Measurements from ENCODE around the gene DNAL4.

DNAL4 gene

GRCh38 chr22:38750638-38751037 lies 43.3 kb downstream of the DNAL4 start:
- Histone ChIP-seq H3K4me3 (no peak overlapping the region), H3K27ac (peak overlapping the region in 1 of 2 donors; percentile 26)
- no peak for DNase-seq (ENCODE audit: low spot score)
- TF ChIP-seq CTCF (IDR thresholded peaks at IDR 0.05) = no peak

GRCh38 chr22:38750104-38750503 lies 43.8 kb downstream of the DNAL4 start:
- Histone ChIP-seq H3K27ac (peak overlapping the region in 1 of 2 donors; percentile 26), H3K4me3 (no peak overlapping the region)
- no peak for TF ChIP-seq CTCF (IDR thresholded peaks at IDR 0.05)
- DNase-seq (ENCODE audit: low spot score) = no peak

GRCh38 chr22:38748487-38749136 lies 45.3 kb downstream of the DNAL4 start:
- no peak for TF ChIP-seq CTCF (IDR thresholded peaks at IDR 0.05)
- no peak for DNase-seq (ENCODE audit: low spot score)
- no peak overlapping the region for H3K27ac ChIP-seq
- H3K4me3 ChIP-seq = no peak overlapping the region

- no peak overlapping the region for H3K4me3 ChIP-seq
- no peak overlapping the region for H3K27ac ChIP-seq
- no peak for DNase-seq (ENCODE audit: low spot score)
- TF ChIP-seq CTCF (IDR thresholded peaks at IDR 0.05) = no peak
Measured at GRCh38 chr22:38745676-38746460, 48.1 kb downstream of the DNAL4 start.

- no peak for DNase-seq (ENCODE audit: low spot score)
- no peak for TF ChIP-seq CTCF (IDR thresholded peaks at IDR 0.05)
- Histone ChIP-seq H3K4me3 (no peak overlapping the region), H3K27ac (no peak overlapping the region)
Measured at GRCh38 chr22:38744981-38745380, 49.0 kb downstream of the DNAL4 start.

- no peak for DNase-seq (ENCODE audit: low spot score)
- no peak for TF ChIP-seq CTCF (IDR thresholded peaks at IDR 0.05)
- Histone ChIP-seq H3K4me3 (no peak overlapping the region), H3K27ac (no peak overlapping the region)
Measured at GRCh38 chr22:38742176-38742942, 51.6 kb downstream of the DNAL4 start.
